Measurements from ENCODE around the gene TBX2.
"Not testable (repeated sequence)": the region's sequence is repeated elsewhere in the genome, so short reads cannot be mapped to it uniquely, and the experiment has no call there.

TBX2 gene

DNA sequence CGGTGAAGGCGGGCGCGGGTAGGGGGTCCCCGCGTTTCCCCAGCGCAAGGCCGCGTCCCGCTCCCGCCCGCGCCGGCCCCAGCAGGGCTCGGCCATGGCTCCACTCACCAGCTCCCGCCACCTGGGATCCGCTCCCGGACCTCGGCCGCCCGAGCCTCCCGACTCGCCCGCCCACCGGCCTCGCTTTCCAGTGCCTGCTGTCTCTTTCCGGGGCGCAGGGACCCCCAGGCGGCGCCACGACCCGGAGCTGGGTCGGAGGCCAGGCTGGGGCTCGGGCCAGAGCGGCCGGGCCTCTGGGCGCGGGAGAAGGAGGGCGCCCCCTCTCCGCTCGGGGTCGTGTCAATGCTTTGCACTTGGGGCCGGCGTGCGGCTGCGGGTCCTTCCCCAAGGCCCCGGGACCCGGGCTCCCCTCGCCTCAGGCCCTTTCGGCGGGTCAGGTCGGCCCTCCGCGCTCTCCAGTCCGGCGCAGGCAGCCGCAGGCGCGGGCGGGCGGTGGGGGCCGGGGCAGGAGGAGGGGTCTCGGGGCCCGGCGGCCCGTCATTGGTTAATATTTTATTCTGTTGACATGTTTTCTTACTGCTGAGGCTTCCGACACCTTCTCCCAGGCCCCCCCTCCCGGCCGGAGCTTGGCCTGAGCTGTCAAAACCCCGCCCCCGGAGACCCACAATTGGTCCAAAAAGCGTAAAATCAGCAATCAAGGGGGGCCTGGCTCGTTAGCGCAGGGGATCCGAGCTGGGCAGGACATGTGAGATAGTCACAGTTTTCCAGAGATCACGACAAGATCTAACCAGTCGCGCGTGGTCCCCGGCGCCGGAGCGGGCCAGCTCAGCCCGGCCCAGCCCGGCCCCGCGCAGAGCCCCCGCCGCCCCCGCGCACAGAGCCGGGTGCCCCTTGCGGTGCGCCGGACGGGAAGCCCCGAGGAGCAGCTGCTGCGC is at the start of gene TBX2:
Gene TBX2, plus strand, starts transcription at position 713 of the 935 bp plus-strand sequence. CDS start 334 bp downstream, outside the sequence.
- no peak for DNase-seq

GRCh38 chr17:61351745-61352407 is 47.8 kb upstream of the TBX2 start:
- no peak for DNase-seq

DNA sequence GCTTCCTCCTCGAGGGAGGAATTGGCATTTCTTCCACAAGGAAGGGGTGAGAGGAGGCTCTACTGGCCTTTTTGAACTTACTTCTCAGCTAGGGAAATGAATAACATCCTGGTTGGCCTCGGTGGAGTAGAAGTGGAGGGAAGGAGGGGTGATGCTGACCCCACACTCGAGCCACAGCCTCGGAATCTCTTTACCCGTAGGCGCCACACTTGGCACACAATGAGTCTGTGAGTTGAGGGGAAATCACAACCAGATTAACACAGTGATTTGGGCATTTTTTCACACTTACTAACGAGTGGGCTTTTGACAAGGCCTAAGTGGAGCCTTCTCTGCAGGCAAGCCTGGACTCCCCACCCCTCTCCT is 47.3 kb upstream of the TBX2 start:
- DNase-seq, result no peak

DNA sequence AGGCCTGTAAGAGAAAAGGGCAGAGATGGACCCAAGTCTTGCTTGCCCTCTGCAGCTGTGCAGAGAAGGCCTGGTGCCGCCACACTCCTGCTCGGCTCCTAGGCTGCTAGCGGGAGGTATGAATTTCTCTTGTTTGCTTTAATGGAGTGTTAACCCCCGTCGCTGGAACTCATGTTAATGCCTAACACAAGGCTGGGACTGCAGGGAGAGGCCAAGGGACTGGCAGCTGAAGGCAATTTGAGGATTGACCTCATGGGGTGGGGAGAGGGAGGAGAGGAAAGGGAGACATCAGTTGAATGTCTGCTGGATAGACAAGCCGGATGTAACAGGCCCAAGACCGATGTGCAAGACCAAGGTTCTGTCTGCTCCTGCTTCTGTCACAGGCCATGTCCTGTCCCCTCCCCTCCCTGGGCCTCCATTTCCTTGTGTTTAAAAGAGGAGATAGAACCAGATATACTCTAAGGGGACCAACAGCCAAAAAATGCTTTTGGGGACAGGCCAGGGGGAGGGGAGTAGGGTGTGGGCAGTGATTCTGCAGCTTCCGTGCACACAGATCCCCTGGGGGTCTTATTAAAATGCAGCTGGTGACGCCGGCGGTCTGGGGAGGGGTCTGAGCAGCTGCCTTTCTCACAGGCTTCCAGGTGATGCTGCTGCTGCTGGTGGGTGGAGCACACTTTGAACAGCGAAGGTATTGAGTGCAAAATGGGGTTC is 46.7 kb upstream of the TBX2 start:
- DNase-seq, result no peak

GRCh38 chr17:61353615-61354014 is 46.0 kb upstream of the TBX2 start:
- no peak for DNase-seq

GRCh38 chr17:61354895-61355874 is 44.5 kb upstream of the TBX2 start:
- DNase-seq, result no peak

- not testable (repeated sequence) for DNase-seq
Observed at GRCh38 chr17:61357061-61357460, 42.6 kb upstream of the TBX2 start.

DNA sequence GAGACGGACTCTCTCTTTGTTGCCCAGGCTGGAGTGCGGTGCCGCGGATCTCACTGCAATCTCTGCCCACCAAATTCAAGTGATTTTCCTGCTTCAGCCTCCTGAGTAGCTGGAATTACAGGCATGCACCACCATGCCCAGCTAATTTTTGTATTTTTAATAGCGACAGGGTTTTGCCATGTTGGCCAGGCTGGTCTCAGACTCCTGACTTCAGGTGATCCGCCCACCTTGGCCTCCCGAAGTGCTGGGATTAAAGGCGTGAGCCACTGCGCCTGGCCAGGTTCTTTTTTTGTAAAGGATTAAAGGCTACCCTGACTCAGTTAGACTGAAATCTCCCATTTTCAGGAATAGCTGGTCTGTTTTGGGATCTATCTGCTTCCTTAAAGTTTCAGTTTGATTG is 40.1 kb upstream of the TBX2 start:
- not testable (repeated sequence) for DNase-seq

GRCh38 chr17:61360318-61360943 is 39.2 kb upstream of the TBX2 start:
- DNase-seq, result no peak

GRCh38 chr17:61361084-61361483 is 38.6 kb upstream of the TBX2 start:
- no peak for DNase-seq

DNA sequence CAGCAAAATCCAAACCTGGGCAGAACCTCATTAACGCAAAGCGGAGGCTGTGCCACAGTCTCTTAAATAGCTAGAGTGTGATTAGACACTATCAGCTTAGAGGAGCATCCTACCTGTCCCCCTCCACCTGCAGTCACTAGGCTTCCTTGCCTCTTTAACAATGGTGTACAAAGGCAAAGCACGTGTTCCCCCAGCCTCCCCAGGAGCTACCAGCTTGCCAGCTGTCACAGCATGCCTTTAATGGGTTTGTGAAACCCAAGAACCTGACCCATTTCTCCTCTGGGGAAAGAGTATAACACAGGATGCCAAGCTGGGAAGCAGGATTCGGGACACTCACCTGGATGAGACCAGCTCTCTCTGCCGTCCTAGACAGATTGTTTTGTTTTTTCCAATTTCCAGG is 37.2 kb upstream of the TBX2 start:
- no peak for DNase-seq

- no peak for DNase-seq
Observed at GRCh38 chr17:61362852-61363600, 36.6 kb upstream of the TBX2 start.

- DNase-seq, result no peak
Observed at GRCh38 chr17:61363601-61364462, 35.8 kb upstream of the TBX2 start.

GRCh38 chr17:61364463-61364846 is 35.2 kb upstream of the TBX2 start:
- DNase-seq, result no peak

DNA sequence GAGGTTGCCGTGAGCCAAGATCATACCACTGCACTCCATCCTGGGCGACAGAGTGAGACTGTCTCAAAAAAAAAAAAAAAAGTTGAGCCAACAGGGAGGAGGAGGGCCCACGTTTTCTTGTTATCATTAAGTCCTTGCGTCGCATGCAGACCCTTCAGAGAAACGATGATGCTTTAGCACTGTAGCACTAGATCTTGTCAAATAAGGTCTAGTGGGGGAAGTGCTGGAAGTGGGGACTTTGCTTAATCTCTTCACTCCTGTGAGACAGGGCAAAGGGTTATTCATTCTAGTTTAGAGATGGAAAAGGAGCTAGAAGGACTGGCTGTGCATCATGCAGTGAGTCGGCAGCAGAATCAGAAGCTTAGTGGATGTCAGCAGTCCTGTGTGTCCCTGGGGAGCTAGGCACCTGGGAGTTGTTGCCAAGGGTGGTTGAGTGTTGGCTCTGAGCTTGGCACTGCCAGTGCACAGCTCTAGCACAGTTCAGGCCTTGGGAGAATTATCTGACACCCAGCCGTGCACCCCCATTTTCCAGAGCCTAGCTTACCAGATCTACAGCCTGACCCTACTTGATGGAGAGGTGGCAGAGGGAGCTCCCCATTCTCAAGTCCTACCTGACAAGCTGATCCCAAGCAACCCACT is 33.4 kb upstream of the TBX2 start:
- DNase-seq, result no peak

DNA sequence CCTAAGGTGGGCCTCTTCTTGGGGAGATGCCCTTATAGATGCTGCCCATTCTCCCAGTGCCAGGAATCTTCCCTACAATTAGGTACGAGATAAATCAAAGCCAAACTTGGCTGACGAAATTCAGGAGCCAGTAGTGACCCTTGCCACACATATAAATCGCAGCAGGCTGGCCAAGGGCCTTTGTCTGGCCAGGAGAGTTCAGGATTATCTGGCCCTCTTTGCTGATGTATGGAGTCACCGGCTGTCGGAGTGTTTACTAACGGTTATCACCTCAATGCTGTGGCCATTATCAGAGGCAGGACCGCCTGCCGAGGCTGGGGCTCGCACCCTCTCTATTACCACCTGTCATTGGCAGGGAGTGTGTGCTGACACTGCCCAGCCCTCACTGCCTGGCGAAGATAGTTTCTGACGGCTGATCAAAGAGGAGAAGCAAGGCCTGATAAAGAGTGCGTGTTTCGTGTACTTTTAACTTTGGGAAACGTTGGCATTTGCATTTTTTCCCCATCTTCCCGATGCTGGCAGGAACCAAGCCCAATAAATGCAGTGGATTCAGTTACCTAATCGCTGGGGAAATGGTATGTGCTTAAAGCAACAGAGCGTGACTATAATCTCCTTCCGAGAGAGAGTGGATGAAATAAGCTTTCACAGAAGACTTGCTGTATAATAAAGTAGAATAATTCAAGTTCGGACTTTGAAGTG is 32.8 kb upstream of the TBX2 start:
- DNase-seq, result no peak

- no peak for DNase-seq
Observed at GRCh38 chr17:61368049-61368831, 31.4 kb upstream of the TBX2 start.

- DNase-seq, result no peak
Observed at GRCh38 chr17:61368832-61369450, 30.7 kb upstream of the TBX2 start.

All from CD4-positive, alpha-beta T cell treated with Interleukin-4 for 4 hours (primary cell).